WTC11 (cell line): ENCODE data around the gene PIGX. TPM values are rescaled to one million over a fixed set of nuclear protein-coding genes. Genes with fewer than 3 reads are reported as not detected.

Experiments
- ATAC-seq: fragments of 200-7000 bp; cut with Tn5 transposase; 2 replicates; pipeline ENCODE4 v1.10.0; 2021; ENCODE audit warnings: mild to moderate bottlenecking, moderate library complexity
- CTCF ChIA-PET: fragments of 300-600 bp; sonication (Branson Sonifier 250); formaldehyde crosslinking; loops from one replicate; lab custom pipeline; 2021; ENCODE audit warnings: antibody characterized with exemption; lab: Charles Lee
- POLR2A ChIA-PET: fragments of 350-600 bp; sonication (Branson Sonifier 250); formaldehyde crosslinking; loops from one replicate; lab custom pipeline; 2021; ENCODE audit warnings: antibody characterized with exemption; lab: Charles Lee
- DNase-seq: peaks from one replicate; pipeline ENCODE4 v3.0.0; 2021; ENCODE audit warnings: low spot score
- H3K27ac Mint-ChIP-seq: 2 replicates; pipeline ENCODE4 v1.8.0; 2021; ENCODE audit warnings: mixed read lengths
- H3K27me3 Mint-ChIP-seq: 2 replicates; pipeline ENCODE4 v1.8.0; 2021; ENCODE audit warnings: low read depth, mild to moderate bottlenecking, moderate library complexity, mixed read lengths
- H3K36me3 Mint-ChIP-seq: 2 replicates; pipeline ENCODE4 v1.8.0; 2021; ENCODE audit warnings: mixed read lengths
- H3K4me1 Mint-ChIP-seq: 2 replicates; pipeline ENCODE4 v1.8.0; 2022; ENCODE audit warnings: mixed read lengths
- H3K4me3 Mint-ChIP-seq: 2 replicates; pipeline ENCODE4 v1.8.0; 2021; ENCODE audit warnings: mild to moderate bottlenecking, moderate library complexity, mixed read lengths
- H3K9me3 Mint-ChIP-seq: 2 replicates; pipeline ENCODE4 v1.8.0; 2021; ENCODE audit warnings: mixed read lengths
- AR ChIP-seq: fragments of 250-450 bp; sonication (Bioruptor Pico); IDR thresholded peaks from 2 replicates; pipeline ENCODE4 v1.9.0; 2021; ENCODE audit warnings: mild to moderate bottlenecking
- ARID4B ChIP-seq: sonication (generic); formaldehyde crosslinking; IDR thresholded peaks from 2 replicates; pipeline ENCODE4 v1.8.0; 2023; ENCODE audit warnings: missing genetic modification reagents, mild to moderate bottlenecking, borderline replicate concordance
- CREM ChIP-seq: sonication (generic); formaldehyde crosslinking; IDR thresholded peaks from 2 replicates; pipeline ENCODE4 v1.8.1; 2022; ENCODE audit warnings: mild to moderate bottlenecking, missing genetic modification reagents, moderate library complexity
- FOXP1 ChIP-seq: sonication (generic); formaldehyde crosslinking; IDR thresholded peaks from 2 replicates; pipeline ENCODE4 v1.8.0; 2022; ENCODE audit warnings: missing genetic modification reagents, mild to moderate bottlenecking, moderate library complexity, borderline replicate concordance
- MYBL2 ChIP-seq: sonication (generic); formaldehyde crosslinking; IDR thresholded peaks from 2 replicates; pipeline ENCODE4 v1.8.1; 2023; ENCODE audit warnings: mild to moderate bottlenecking, moderate library complexity, missing genetic modification reagents
- NFATC4 ChIP-seq: fragments of 250-450 bp; sonication (Bioruptor Pico); IDR thresholded peaks from 2 replicates; pipeline ENCODE4 v1.9.0; 2021; ENCODE audit warnings: mild to moderate bottlenecking
- NFE2L1 ChIP-seq: sonication (generic); formaldehyde crosslinking; IDR thresholded peaks from 2 replicates; pipeline ENCODE4 v1.8.1; 2023; ENCODE audit warnings: missing genetic modification reagents
- NFYB ChIP-seq: sonication (generic); formaldehyde crosslinking; conservative IDR thresholded peaks from 2 replicates; pipeline ENCODE4 v1.8.0; 2022; ENCODE audit warnings: low read depth, missing genetic modification reagents
- PRDM15 ChIP-seq: sonication (generic); formaldehyde crosslinking; IDR thresholded peaks from 2 replicates; pipeline ENCODE4 v1.8.0; 2022; ENCODE audit warnings: missing genetic modification reagents
- PREB ChIP-seq: sonication (generic); formaldehyde crosslinking; IDR thresholded peaks from 2 replicates; pipeline ENCODE4 v1.8.1; 2022; ENCODE audit warnings: mild to moderate bottlenecking, missing genetic modification reagents, moderate library complexity, borderline replicate concordance
- USF1 ChIP-seq: sonication (generic); formaldehyde crosslinking; IDR thresholded peaks from 2 replicates; pipeline ENCODE4 v1.8.0; 2022; ENCODE audit warnings: mild to moderate bottlenecking, missing genetic modification reagents
- ZNF138 ChIP-seq: sonication (generic); formaldehyde crosslinking; conservative IDR thresholded peaks from 2 replicates; pipeline ENCODE4 v1.8.1; 2022; ENCODE audit warnings: mild to moderate bottlenecking, moderate library complexity, missing genetic modification reagents
- ZNF263 ChIP-seq: sonication (generic); formaldehyde crosslinking; IDR thresholded peaks from 2 replicates; pipeline ENCODE4 v1.8.1; 2022; ENCODE audit warnings: low read depth, mild to moderate bottlenecking, moderate library complexity, missing genetic modification reagents
- ZNF425 ChIP-seq: fragments of 250-450 bp; sonication (Bioruptor Pico); conservative IDR thresholded peaks from 2 replicates; pipeline ENCODE4 v1.9.0; 2021; ENCODE audit warnings: mild to moderate bottlenecking
- total RNA-seq: library from RNA; stranded (reverse); gene quantifications from 3 replicates; pipeline ENCODE4 v1.2.3, GENCODE V29; 2021

The PIGX gene
- total RNA-seq, 1 experiment from 2014 or later = 12.8 TPM

- H3K4me3 Mint-ChIP-seq = no peak overlapping the region
- TF ChIP-seq NFYB (CRISPR knock-in tag) (no peak), ZNF263 (CRISPR knock-in tag) (no peak), USF1 (no peak), PRDM15 (CRISPR knock-in tag) (no peak), ZNF138 (CRISPR knock-in tag) (no peak), FOXP1 (CRISPR knock-in tag) (no peak), PREB (CRISPR knock-in tag) (no peak), MYBL2 (CRISPR knock-in tag) (no peak), NFE2L1 (CRISPR knock-in tag) (no peak), ZNF425 (no peak), ARID4B (no peak), AR (CRISPR knock-in tag) (no peak), CREM (CRISPR knock-in tag) (no peak), NFATC4 (CRISPR knock-in tag) (no peak)
- TF ChIP-seq, all 79 proteins: peak for 0
- POLR2A ChIA-PET = interaction anchor here (0.7 kb wide), 1 partner anchor 1175 kb away, joined by 3 read pairs; no protein-coding TSS in a partner anchor
- no peak for ATAC-seq
- Mint-ChIP-seq H3K36me3 (peaks cover 68% of the 10 kb centered on the region), H3K4me1 (peaks cover 12% of the 10 kb centered on the region), H3K27me3 (no peaks in the 10 kb centered on the region), H3K9me3 (peaks cover 33% of the 10 kb centered on the region), H3K27ac (peak overlapping the region; percentile 12; the same call in 1 of the 2 replicates)
- DNase-seq = no peak
- CTCF ChIA-PET = no interaction called here
Observed at GRCh38 chr3:196782511-196782910, 70.3 kb downstream of the PIGX start.

Other genes with a start within 250 kb of the PIGX start
- gene RNF168, start 208.6 kb upstream of the PIGX start, total RNA-seq = 57.0 to 66.1 TPM (median 57.7 TPM) in 3 replicates
- gene SMCO1, start 197.0 kb upstream of the PIGX start, total RNA-seq = not detected in 3 replicates
- 20.0 to 21.4 TPM (median 21.1 TPM) in 3 replicates for gene WDR53, start 143.8 kb upstream of the PIGX start, total RNA-seq
- 15.0 to 16.1 TPM (median 15.4 TPM) in 3 replicates for gene FBXO45, start 143.7 kb upstream of the PIGX start, total RNA-seq
- 3.1 to 5.1 TPM (median 4.9 TPM) in 3 replicates for gene NRROS, start 72.7 kb upstream of the PIGX start, total RNA-seq
- gene CEP19, start 127 bp upstream of the PIGX start, total RNA-seq = 1.4 to 1.5 TPM (median 1.4 TPM) in 3 replicates
- 47.3 to 50.7 TPM (median 50.0 TPM) in 3 replicates for gene PAK2, start 27.5 kb downstream of the PIGX start, total RNA-seq
- 25.0 to 30.8 TPM (median 26.2 TPM) in 3 replicates for gene SENP5, start 155.5 kb downstream of the PIGX start, total RNA-seq
- 96.5 to 100.0 TPM (median 96.9 TPM) in 3 replicates for gene NCBP2, start 230.2 kb downstream of the PIGX start, total RNA-seq